Endothelial cell of umbilical vein (primary cell): ENCODE measurements around the gene RAD18. TPM values are rescaled to one million over a fixed set of nuclear protein-coding genes. Genes with fewer than 3 reads are reported as not detected.

ENCODE experiments used
- BruUV-seq: library from RNA; stranded (reverse); fragments of 400-500 nt; replicated peaks from 2 replicates; lab custom pipeline; 2021; lab: Mats Ljungman, UMichigan
- CTCF ChIA-PET: fragments of 300-600, 350-600 bp; sonication (Branson Sonifier 250); formaldehyde crosslinking; loops from one replicate; lab custom pipeline; 2021; ENCODE audit warnings: antibody characterized with exemption, inconsistent platforms; lab: Charles Lee
- POLR2A ChIA-PET: fragments of 300-600, 350-600 bp; sonication (Branson Sonifier 250); formaldehyde crosslinking; loops from one replicate; lab custom pipeline; 2021; ENCODE audit warnings: antibody characterized with exemption, inconsistent platforms; lab: Charles Lee
- DNase-seq: peaks from one replicate; pipeline ENCODE4 v3.0.0-alpha.2; 2011; ENCODE audit warnings: low read depth, low spot score
- FAIRE-seq: peaks from 2 replicates; lab custom pipeline; 2011; peaks lifted over from hg19 to GRCh38; lab: Jason Lieb, UNC
- H2AFZ ChIP-seq: 2 replicates; pipeline ENCODE4 v1.6.0; 2012; ENCODE audit warnings: low read depth, low read length, control low read depth, inconsistent platforms
- H3K27ac ChIP-seq: 2 replicates; pipeline ENCODE4 v1.5.1; 2011; ENCODE audit warnings: low read depth, mild to moderate bottlenecking, control low read depth, low read length, moderate library complexity; ENCODE audit not compliant: insufficient read depth
- H3K27me3 ChIP-seq, 2 experiments: 2 replicates each; pipeline versions ENCODE4 v1.6.0 to v1.6.1; 2011; ENCODE audit warnings: low read length in 2 of 2, mixed read lengths in 1 of 2; ENCODE audit not compliant: control insufficient read depth in 2 of 2, insufficient read depth in 2 of 2
- H3K36me3 ChIP-seq, 2 experiments: 2 replicates in 1 of 2; 3 replicates in 1 of 2; pipeline ENCODE4 v1.5.1; 2011; ENCODE audit warnings: low read length in 2 of 2, mild to moderate bottlenecking in 1 of 2, moderate library complexity in 1 of 2; ENCODE audit not compliant: control insufficient read depth in 2 of 2, insufficient read depth in 2 of 2; ENCODE audit errors: extremely low read depth in 1 of 2
- H3K4me1 ChIP-seq: 3 replicates; pipeline ENCODE4 v1.5.1; 2011; ENCODE audit warnings: mild to moderate bottlenecking, low read length; ENCODE audit not compliant: control insufficient read depth, insufficient read depth; ENCODE audit errors: extremely low read depth
- H3K4me2 ChIP-seq: 2 replicates; pipeline ENCODE4 v1.6.1; 2011; ENCODE audit warnings: low read length, control low read depth, mixed read lengths; ENCODE audit not compliant: insufficient read depth
- H3K4me3 ChIP-seq, 3 experiments: fragments of 200-600 bp in 1 of 3; sonication (generic), shearing (Covaris generic) in 1 of 3; replicated peaks in 1 of 3; 2 replicates each; pipeline ENCODE4 v1.5.1; 2011 to 2016; ENCODE audit warnings: control low read depth in 3 of 3, low read length in 3 of 3, mild to moderate bottlenecking in 2 of 3, inconsistent platforms in 1 of 3, low read depth in 1 of 3, moderate library complexity in 1 of 3; ENCODE audit not compliant: insufficient read depth in 1 of 3
- H3K79me2 ChIP-seq: 2 replicates; pipeline ENCODE4 v1.6.0; 2012; ENCODE audit warnings: low read length, inconsistent platforms; ENCODE audit not compliant: control insufficient read depth, insufficient read depth
- H3K9ac ChIP-seq: replicated peaks from 2 replicates; pipeline ENCODE3; 2011; ENCODE audit warnings: low read length, control low read depth; ENCODE audit not compliant: insufficient read depth; ENCODE audit errors: extremely low read depth
- H3K9me1 ChIP-seq: replicated peaks from 3 replicates; pipeline ENCODE4 v1.6.0; 2011; ENCODE audit warnings: mild to moderate bottlenecking, low read length; ENCODE audit not compliant: control insufficient read depth, insufficient read depth; ENCODE audit errors: extremely low read depth
- H3K9me3 ChIP-seq: replicated peaks from 2 replicates; pipeline ENCODE4 v1.5.1; 2012; ENCODE audit warnings: low read length, inconsistent platforms; ENCODE audit not compliant: control insufficient read depth, insufficient read depth
- H4K20me1 ChIP-seq: replicated peaks from 2 replicates; pipeline ENCODE3; 2011; ENCODE audit warnings: mild to moderate bottlenecking, low read length; ENCODE audit not compliant: control insufficient read depth, insufficient read depth; ENCODE audit errors: extremely low read depth
- EZH2 ChIP-seq: IDR thresholded peaks from 2 replicates; pipeline ENCODE4 v1.6.1; 2012; ENCODE audit warnings: borderline replicate concordance, low read depth, mild to moderate bottlenecking, moderate library complexity, low read length, inconsistent platforms; ENCODE audit not compliant: severe bottlenecking
- FOS ChIP-seq: IDR thresholded peaks from 2 replicates; pipeline ENCODE4 v1.6.1; 2011; ENCODE audit warnings: mild to moderate bottlenecking, low read length, moderate library complexity, borderline replicate concordance; ENCODE audit not compliant: insufficient read depth
- GATA2 ChIP-seq: IDR thresholded peaks from 2 replicates; pipeline ENCODE4 v1.7.0; 2011; ENCODE audit warnings: low read depth, mild to moderate bottlenecking, moderate library complexity, mixed read lengths, low read length; ENCODE audit not compliant: insufficient read length, insufficient read depth
- JUN ChIP-seq: IDR thresholded peaks from 2 replicates; pipeline ENCODE4 v1.6.1; 2011; ENCODE audit warnings: borderline replicate concordance, low read depth; ENCODE audit not compliant: insufficient read length, insufficient read depth
- MYC ChIP-seq: IDR thresholded peaks from one replicate; pipeline ENCODE4 v1.6.1; 2011; ENCODE audit warnings: mild to moderate bottlenecking, low read depth, low read length
- POLR2A ChIP-seq: IDR thresholded peaks from 2 replicates; pipeline ENCODE4 v1.6.1; 2012; ENCODE audit warnings: low read depth, mild to moderate bottlenecking, control low read depth, low read length
- POLR2AphosphoS5 ChIP-seq: IDR thresholded peaks from 2 replicates; pipeline ENCODE4 v1.6.1; 2012; ENCODE audit warnings: low read depth, mild to moderate bottlenecking, control low read depth, low read length, moderate library complexity; ENCODE audit not compliant: insufficient read depth
- dilution Hi-C: fragments of 300-500 bp; cut with MboI; formaldehyde crosslinking; loops from one replicate; pipeline ENCODE4 v1.15.0; 2019; ENCODE audit warnings: low sequenced_read_pairs; ENCODE audit not compliant: extremely low pct_ligation_motif_present
- intact Hi-C: fragments of 100-400 bp; cut with micrococcal nuclease; formaldehyde crosslinking; loops from one replicate; pipeline ENCODE4 v1.10.0; 2022
- polyA plus RNA-seq, 4 experiments: library from polyadenylated mRNA; depleted of rRNA in 3 of 4; stranded (reverse) in 3 of 4; unstranded in 1 of 4; fragments of >200 nt; gene quantifications; 2 replicates each; pipeline versions ENCODE4 v1.2.1 to v1.2.3, GENCODE V29; 2011 to 2012; ENCODE audit warnings: missing spikeins in 1 of 4
- total RNA-seq: library from RNA; stranded (reverse); gene quantifications from 2 replicates; pipeline ENCODE4 v1.2.3, GENCODE V29; 2021
- TF ChIP-seq, protein P1 (sequence below), 2 donors: IDR thresholded peaks; 1 replicate in 1 of 2; 2 replicates in 1 of 2; pipeline ENCODE4 v1.5.1; 2011; ENCODE audit warnings: low read length in 2 of 2, mild to moderate bottlenecking in 2 of 2, moderate library complexity in 2 of 2, control low read depth in 1 of 2, inconsistent platforms in 1 of 2, low read depth in 1 of 2; ENCODE audit not compliant: insufficient read depth in 1 of 2; ENCODE audit errors: extremely low read depth in 1 of 2
- TF ChIP-seq, protein P2 (sequence below): IDR thresholded peaks from 2 replicates; pipeline ENCODE4 v1.6.1; 2011; ENCODE audit not compliant: insufficient read depth, insufficient read length

RAD18 gene
- total and polyA plus RNA-seq, 2 donors (not counting 3 experiments of a cell fraction or from before 2014, with no cell fraction given), result 7.9 to 23.8 TPM

DNA sequence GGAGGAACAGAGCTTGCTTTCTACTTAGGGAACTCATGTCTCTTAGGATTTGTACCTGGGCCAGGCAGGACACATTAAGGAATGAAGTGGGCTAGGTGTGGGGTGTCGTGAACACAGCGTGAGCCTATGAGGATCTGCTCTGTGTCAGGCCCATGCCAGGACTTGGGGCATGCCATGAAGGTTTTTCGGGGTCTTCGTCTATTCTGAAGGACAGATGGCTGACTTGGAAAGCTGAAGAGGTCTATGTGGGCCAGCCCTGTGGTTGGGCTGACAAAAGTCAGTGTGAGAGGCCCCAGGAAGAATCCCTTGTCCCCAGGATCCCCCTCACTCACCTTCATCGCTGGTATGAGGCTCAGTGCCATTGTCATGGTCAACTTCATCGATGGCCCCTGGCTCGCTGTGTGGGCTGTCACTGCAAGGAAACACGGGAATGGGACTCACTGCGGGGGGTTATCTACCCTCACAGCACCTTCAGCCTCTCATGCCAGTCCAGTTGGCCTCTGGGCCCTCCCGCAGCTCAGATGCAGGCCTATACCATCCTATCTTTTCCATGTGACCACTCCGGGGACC is 46.8 kb upstream of the RAD18 start:
- no peaks in the 10 kb centered on the region for H3K27me3 ChIP-seq
- dilution Hi-C loops (no loop called here), intact Hi-C loops (no loop called here)
- no peak overlapping the region for H3K9ac ChIP-seq
- TF ChIP-seq GATA2 (no peak), FOS (no peak)
- no peaks in the 10 kb centered on the region for H3K9me1 ChIP-seq
- POLR2A ChIA-PET, result no interaction called here
- H3K4me1 ChIP-seq, result no peaks in the 10 kb centered on the region
- no peak overlapping the region for H2AFZ ChIP-seq
- no peak overlapping the region for H3K4me3 ChIP-seq
- BruUV-seq, result no TSS peak
- H3K27ac ChIP-seq, result no peak overlapping the region
- H3K36me3 ChIP-seq, result no peaks in the 10 kb centered on the region
- no peaks in the 10 kb centered on the region for H4K20me1 ChIP-seq
- CTCF ChIA-PET, result interaction anchor here (1.0 to 1.2 kb wide), 2 partner anchors 22 to 292 kb away, joined by 3 to 6 read pairs; no protein-coding TSS in a partner anchor
- no peaks in the 10 kb centered on the region for H3K79me2 ChIP-seq
- FAIRE-seq, result no peak
- no peak for DNase-seq
- H3K4me2 ChIP-seq, result no peak overlapping the region
- H3K9me3 ChIP-seq, result no peaks in the 10 kb centered on the region

DNA sequence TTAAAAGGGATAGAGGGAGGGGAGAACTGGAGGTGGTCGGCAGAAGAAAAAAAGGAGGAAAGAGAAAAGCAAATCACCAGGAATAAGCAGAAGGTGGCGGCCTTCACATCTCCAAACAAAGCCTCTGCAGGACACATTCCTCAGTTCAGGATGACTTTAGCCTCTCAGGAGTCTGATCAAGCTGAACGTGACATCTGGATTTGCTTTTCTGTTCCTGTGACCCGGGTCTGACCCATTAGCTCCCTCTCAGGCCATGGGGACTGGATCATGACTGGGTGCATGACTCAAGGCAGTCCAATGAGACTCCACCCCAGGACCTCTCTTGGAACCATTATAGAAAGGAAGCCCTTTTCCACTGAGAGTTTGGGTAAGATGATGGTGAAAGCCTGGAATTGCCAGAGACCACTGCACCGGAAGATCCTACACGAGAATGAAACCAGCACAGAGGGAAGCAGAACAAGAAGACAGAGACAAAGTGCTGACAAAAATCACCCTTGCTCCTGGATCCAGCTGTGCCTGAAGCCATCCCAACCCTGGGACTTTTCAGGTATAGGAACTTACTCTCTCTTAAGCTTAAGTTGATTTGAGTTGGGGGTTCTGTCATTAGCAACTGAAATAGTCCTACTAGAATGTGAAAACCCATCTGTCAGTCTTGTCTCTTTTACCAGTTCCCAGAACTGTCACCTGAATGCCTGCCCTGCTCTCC is 45.4 kb upstream of the RAD18 start:
- ChIA-PET CTCF (no interaction called here), POLR2A (no interaction called here)
- Histone ChIP-seq H3K27me3 (no peaks in the 10 kb centered on the region), H3K4me1 (no peaks in the 10 kb centered on the region), H3K79me2 (no peaks in the 10 kb centered on the region), H3K9me3 (no peaks in the 10 kb centered on the region), H3K36me3 (no peaks in the 10 kb centered on the region), H2AFZ (no peak overlapping the region), H4K20me1 (no peaks in the 10 kb centered on the region), H3K27ac (no peak overlapping the region), H3K4me3 (no peak overlapping the region), H3K9me1 (no peaks in the 10 kb centered on the region), H3K9ac (no peak overlapping the region), H3K4me2 (no peak overlapping the region)
- no peak for DNase-seq
- no peak for FAIRE-seq
- BruUV-seq, result no TSS peak
- TF ChIP-seq, protein P1, sequence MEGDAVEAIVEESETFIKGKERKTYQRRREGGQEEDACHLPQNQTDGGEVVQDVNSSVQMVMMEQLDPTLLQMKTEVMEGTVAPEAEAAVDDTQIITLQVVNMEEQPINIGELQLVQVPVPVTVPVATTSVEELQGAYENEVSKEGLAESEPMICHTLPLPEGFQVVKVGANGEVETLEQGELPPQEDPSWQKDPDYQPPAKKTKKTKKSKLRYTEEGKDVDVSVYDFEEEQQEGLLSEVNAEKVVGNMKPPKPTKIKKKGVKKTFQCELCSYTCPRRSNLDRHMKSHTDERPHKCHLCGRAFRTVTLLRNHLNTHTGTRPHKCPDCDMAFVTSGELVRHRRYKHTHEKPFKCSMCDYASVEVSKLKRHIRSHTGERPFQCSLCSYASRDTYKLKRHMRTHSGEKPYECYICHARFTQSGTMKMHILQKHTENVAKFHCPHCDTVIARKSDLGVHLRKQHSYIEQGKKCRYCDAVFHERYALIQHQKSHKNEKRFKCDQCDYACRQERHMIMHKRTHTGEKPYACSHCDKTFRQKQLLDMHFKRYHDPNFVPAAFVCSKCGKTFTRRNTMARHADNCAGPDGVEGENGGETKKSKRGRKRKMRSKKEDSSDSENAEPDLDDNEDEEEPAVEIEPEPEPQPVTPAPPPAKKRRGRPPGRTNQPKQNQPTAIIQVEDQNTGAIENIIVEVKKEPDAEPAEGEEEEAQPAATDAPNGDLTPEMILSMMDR (IDR thresholded peaks at IDR 0.05; ENCODE audit: extremely low read depth in 1 of 2, insufficient read depth in 1 of 2, low read depth in 1 of 2, low read length in 2 of 2), result no peak
- no peak for TF ChIP-seq FOS
- TF ChIP-seq JUN, result no peak
- TF ChIP-seq POLR2A, result no peak
- TF ChIP-seq POLR2AphosphoS5, result no peak
- TF ChIP-seq, protein P2, sequence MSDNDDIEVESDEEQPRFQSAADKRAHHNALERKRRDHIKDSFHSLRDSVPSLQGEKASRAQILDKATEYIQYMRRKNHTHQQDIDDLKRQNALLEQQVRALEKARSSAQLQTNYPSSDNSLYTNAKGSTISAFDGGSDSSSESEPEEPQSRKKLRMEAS, result no peak
- TF ChIP-seq MYC, result no peak
- TF ChIP-seq EZH2, result no peak
- no peak for TF ChIP-seq GATA2
- dilution Hi-C loops, result no loop called here
- intact Hi-C loops, result no loop called here
